ENCODE data around the gene OTUB2.

DNA sequence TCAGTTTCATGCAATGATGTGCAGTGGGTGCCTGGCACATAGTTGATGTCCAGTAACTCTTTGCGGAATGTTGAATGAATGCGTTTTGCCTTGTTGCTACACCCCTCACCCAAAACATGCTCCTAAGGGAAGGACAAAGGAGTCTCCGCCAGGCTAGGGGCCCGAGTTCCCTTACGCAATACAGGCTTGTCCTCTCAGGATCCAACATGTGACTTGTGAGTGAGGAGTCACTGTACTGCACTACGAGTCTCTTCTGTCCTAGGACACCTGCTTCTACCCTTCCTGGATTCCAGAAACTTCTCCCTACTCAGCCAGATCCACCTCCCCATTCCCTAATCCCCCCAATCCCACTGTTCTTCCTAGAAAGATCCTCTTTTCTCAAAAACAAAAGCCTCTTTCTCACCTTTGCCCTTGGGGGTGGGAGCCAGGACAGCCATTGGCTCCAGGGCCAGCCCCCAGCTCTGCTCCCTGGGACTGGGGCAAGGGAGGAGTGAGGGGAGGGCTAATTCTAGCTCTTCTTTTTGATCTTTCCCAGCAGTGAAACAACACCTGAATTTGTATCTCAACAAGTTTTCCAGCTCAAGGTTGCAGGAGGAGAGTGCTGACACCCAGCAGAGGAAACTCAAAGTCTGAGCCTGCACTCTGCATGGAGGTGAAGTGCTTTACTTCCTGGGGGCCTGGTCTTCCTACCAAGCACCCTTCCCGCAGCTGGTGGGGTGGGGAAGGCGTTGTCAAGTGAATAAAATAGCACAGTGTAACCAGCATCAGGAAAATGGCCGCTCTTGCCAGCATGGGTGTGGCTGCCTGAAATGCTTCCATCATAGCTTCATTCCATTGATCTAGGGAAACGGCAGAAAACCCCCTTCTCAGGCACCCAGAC is 3.4 kb upstream of the OTUB2 start:
- no peak for TF ChIP-seq CTCF (IDR thresholded peaks at IDR 0.05)
- no peak for TF ChIP-seq POLR2A (IDR thresholded peaks at IDR 0.05)
